RWPE1 (cell line): ENCODE measurements around the gene ATP6V0D1.
A peak's percentile ranks its signal among the peaks of the same experiment; 100 is the strongest.

Source experiments
- CTCF ChIA-PET: fragments of 350-600 bp; sonication (Branson Sonifier 250); formaldehyde crosslinking; extraction: SDS; loops from one replicate; lab custom pipeline; 2021; lab: Yijun Ruan, JAX
- POLR2A ChIA-PET: fragments of 400-600 bp; formaldehyde crosslinking; extraction: SDS; loops from one replicate; lab custom pipeline; 2020; ENCODE audit warnings: antibody characterized with exemption; ENCODE audit not compliant: low non-redundant PET; lab: Yijun Ruan, JAX
- DNase-seq: peaks from one replicate; pipeline ENCODE4 v3.0.0; 2012; ENCODE audit warnings: low spot score
- H3K27ac ChIP-seq: fragments of 450-650 bp; 2 replicates; pipeline ENCODE4 v1.5.1; 2017
- CTCF ChIP-seq: fragments of 450-650 bp; conservative IDR thresholded peaks from 2 replicates; pipeline ENCODE4 v1.5.1; 2017; ENCODE audit warnings: low read depth, mild to moderate bottlenecking

The ATP6V0D1 gene

DNA sequence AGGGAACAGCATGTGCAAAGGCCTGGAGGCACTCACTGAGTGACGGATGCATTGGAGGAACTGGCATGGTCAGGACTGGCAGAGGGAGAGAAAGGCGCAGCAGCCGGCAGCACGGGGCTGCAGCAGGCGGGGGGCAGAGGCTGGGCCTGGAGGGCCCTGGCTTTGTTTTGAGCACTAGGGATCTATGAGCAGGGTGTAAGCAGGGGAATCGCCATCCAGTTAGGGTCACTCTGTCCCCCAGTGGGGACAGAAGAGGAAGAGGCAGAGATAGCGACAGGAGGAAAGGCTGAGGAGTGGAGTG lies 35.9 kb downstream of the ATP6V0D1 start:
- H3K27ac ChIP-seq, result peak overlapping the region; percentile 23; the same call in 1 of the 2 replicates
- no peak for TF ChIP-seq CTCF
- no peak for DNase-seq
- ChIA-PET POLR2A (no interaction called here), CTCF (interaction anchor here (0.7 to 2.8 kb wide), 3 partner anchors 16 to 28 kb away, joined by 4 to 13 read pairs (median 6); no protein-coding TSS in a partner anchor)

- H3K27ac ChIP-seq, result peak overlapping the region; percentile 23; the same call in 1 of the 2 replicates
- ChIA-PET CTCF (interaction anchor here (0.5 to 2.8 kb wide), 4 partner anchors 16 to 586 kb away, joined by 3 to 13 read pairs (median 5); no protein-coding TSS in a partner anchor), POLR2A (no interaction called here)
- no peak for DNase-seq
- TF ChIP-seq CTCF, result no peak
Measured at GRCh38 chr16:67444259-67445125, 36.5 kb downstream of the ATP6V0D1 start.

DNA sequence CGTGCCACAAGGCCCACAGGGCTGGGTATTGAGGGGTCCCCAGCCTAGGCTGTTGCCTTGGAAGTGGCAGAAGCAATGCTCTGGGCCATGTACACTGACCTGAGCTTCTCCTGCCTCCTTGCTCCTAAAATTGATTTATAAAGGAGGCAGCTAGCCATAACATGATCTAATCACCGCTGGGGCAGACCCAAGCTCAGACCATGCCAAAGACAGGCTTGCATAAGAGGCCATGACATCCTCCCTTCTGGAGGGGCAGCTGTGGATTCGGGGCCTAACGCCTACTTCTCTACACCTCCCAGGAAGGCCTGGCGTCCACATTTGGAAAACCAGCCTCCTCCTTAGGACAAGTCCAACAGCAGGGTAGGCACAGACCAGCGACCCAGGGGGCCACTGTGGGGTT lies 37.7 kb downstream of the ATP6V0D1 start:
- no peak for DNase-seq
- ChIA-PET POLR2A (interaction anchor here (0.6 kb wide), 1 partner anchor 629 kb away, joined by 3 read pairs; no protein-coding TSS in a partner anchor), CTCF (interaction anchor here (0.5 to 2.1 kb wide), 3 partner anchors 23 to 462 kb away, joined by 3 to 8 read pairs (median 4); no protein-coding TSS in a partner anchor)
- peak overlapping the region; percentile 16 for H3K27ac ChIP-seq
- no peak for TF ChIP-seq CTCF

- POLR2A ChIA-PET, result interaction anchor here (0.7 kb wide), 1 partner anchor 16 kb away, joined by 4 read pairs; no protein-coding TSS in a partner anchor
- CTCF ChIA-PET, result interaction anchor here (0.6 to 2.1 kb wide), 3 partner anchors 23 to 463 kb away, joined by 3 to 8 read pairs (median 3); no protein-coding TSS in a partner anchor
- DNase-seq, result no peak
- H3K27ac ChIP-seq, result peak overlapping the region; percentile 16
- no peak for TF ChIP-seq CTCF
Measured at GRCh38 chr16:67442581-67443255, 38.2 kb downstream of the ATP6V0D1 start.

DNA sequence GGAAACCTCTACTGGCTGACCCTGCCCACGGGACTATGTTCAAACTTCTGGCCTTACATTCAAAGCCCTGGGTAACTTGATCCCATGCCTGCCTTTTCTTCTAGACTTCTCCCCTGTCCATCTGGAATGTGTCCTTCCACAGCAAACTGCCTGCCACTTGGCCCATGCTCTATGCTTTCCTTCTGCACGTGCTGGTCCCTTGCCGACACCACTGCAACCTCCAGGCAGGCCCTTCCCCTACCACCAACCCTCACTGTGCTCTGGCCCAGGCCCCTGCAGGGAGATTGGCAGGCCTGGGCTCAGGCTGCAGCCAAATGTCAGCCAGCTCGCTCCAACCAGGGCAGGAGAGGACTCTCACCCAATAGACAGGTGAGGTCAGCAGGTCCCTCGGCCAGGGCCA lies 39.0 kb downstream of the ATP6V0D1 start:
- CTCF ChIA-PET, result interaction anchor here (0.6 to 2.1 kb wide), 5 partner anchors 14 to 210 kb away, joined by 3 to 8 read pairs (median 3); no protein-coding TSS in a partner anchor
- TF ChIP-seq CTCF, result no peak
- POLR2A ChIA-PET, result interaction anchor here (0.7 kb wide), 1 partner anchor 15 kb away, joined by 4 read pairs; no protein-coding TSS in a partner anchor
- DNase-seq, result no peak
- peak overlapping the region; percentile 47 for H3K27ac ChIP-seq

DNA sequence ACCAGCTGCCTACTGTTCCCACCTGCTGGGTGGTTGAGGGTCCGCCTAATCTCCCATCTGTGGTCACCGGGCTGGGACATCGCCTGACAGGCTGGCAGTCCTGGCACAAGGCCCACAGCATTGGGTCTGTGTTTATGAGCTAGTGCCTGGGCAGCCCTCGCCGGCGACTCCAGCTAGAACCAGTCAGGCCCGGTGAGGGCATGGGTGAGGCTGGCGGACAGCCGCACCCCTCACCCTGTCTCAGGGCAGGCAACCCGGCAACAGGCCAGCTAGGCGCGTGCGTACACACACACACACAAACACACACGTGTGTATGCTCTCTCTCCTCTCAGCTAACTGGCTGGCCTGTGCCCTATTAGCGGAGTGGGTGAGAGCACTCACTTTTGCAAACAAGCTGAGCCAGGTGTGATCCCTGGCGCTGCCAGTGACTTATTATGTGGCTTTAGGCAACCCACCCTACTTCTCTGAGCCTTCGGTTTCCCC lies 39.6 kb downstream of the ATP6V0D1 start:
- no peak for TF ChIP-seq CTCF
- DNase-seq, result no peak
- H3K27ac ChIP-seq, result peak overlapping the region; percentile 47
- CTCF ChIA-PET, result interaction anchor here (0.6 to 1.3 kb wide), 6 partner anchors 13 to 157 kb away, joined by 3 to 6 read pairs (median 3); no protein-coding TSS in a partner anchor
- POLR2A ChIA-PET, result no interaction called here
